Activated CD8-positive, alpha-beta memory T cell treated with anti-CD3 and anti-CD28 coated beads, Interleukin-2, amount 50 U/mL, for 24 hours (primary cell): ENCODE measurements around the gene KRTAP5-7.
"Not testable (repeated sequence)": the region's sequence is repeated elsewhere in the genome, so short reads cannot be mapped to it uniquely, and the experiment has no call there.

ENCODE experiments used
- DNase-seq: peaks from one replicate; pipeline ENCODE4 v3.0.0-alpha.2; 2020; ENCODE audit errors: extremely low read depth

KRTAP5-7 gene

GRCh38 chr11:71532036-71532610 lies 5.1 kb downstream of the KRTAP5-7 start:
- DNase-seq = no peak

DNA sequence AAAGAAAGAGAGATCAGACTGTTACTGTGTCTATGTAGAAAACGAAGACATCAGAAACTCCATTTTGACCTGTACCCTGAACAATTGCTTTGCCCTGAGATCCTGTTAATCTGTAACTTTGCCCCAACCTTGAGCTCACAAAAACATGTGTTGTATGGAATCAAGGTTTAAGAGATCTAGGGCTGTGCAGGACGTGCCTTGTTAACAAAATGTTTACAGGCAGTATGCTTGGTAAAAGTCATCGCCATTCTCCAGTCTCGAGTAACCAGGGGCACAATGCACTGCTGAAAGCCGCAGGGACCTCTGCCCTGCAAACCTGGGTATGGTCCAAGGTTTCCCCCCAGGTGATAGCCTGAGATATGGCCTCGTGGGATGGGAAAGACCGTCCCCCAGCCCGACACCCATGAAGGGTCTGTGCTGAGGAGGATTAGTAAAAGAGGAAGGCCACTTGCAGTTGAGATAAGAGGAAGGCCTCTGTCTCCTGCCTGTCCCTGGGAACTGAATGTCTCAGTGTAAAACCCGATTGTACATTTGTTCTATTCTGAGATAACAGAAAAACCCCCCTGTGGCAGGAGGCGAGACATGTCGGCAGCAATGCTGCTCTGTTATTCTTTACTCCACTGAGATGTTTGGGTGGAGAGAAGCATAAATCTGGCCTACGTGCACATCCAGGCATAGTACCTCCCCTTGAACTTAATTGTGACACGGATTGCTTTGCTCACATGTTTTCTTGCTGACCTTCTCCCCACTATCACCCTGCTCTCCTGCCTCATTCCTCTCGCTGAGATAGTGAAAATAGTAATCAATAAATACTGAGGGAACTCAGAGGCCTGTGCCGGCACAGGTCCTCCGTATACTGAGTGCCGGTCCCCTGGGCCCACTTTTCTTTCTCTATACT lies 7.9 kb downstream of the KRTAP5-7 start:
- DNase-seq = not testable (repeated sequence)

- no peak for DNase-seq
Measured at GRCh38 chr11:71535825-71536224, 8.8 kb downstream of the KRTAP5-7 start.

DNA sequence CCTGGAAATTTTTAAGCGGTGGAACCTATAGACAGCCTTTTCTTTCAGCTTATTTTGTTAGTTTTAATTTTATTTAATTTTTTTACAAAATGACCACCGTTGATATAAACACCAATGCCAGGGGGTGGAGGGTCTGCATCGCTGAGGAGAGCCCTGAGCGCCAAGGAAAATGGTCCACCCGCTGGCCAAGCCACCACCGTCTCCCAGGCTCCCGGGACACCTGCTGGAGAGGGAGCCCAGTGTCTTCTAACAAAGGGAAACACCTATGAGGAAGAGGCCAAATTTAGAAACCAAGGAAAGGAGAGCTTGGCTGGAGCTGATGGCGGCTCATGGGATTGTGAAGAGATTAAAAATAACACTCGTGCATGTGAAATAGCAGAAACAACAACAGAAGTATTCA lies 10.5 kb downstream of the KRTAP5-7 start:
- no peak for DNase-seq

DNA sequence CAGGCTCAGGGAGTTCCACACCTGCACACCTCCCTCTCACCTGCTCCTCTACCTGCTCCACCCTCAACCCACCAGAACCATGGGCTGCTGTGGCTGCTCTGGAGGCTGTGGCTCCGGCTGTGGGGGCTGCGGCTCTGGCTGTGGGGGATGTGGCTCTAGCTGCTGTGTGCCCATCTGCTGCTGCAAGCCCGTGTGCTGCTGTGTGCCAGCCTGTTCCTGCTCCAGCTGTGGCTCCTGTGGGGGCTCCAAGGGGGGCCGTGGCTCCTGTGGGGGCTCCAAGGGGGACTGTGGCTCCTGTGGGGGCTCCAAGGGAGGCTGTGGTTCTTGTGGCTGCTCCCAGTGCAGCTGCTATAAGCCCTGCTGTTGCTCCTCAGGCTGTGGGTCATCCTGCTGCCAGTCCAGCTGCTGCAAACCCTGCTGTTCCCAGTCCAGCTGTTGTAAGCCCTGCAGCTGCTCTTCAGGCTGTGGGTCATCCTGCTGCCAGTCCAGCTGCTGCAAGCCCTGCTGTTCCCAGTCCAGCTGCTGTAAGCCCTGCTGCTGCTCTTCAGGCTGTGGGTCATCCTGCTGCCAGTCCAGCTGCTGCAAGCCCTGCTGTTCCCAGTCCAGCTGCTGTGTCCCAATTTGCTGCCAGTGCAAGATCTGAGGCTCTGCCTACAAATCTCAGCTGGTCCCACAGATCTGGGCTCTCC lies 11.1 kb downstream of the KRTAP5-7 start, which contains the start of gene KRTAP5-8:
KRTAP5-8 (plus strand) TSS at position 49 of the 689 bp plus-strand sequence; CDS start at position 80, 31 bp downstream.
- DNase-seq = not testable (repeated sequence)

DNA sequence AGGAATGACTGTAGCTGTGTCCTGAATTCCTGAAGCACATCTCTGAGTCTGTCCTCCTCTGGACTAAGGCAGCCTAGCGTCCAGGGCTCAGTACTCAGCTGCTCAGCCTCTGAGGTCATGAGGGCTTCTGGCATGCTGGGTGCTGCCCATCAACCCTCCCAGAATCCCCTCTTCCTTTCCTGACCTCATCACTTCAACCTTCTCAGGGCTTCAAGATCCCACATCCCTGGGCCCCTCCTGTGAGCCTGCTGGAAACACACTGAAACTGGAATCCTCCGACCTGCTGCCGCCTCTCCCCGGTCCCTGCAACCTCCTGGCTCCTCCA lies 11.6 kb downstream of the KRTAP5-7 start:
- DNase-seq = no peak

DNA sequence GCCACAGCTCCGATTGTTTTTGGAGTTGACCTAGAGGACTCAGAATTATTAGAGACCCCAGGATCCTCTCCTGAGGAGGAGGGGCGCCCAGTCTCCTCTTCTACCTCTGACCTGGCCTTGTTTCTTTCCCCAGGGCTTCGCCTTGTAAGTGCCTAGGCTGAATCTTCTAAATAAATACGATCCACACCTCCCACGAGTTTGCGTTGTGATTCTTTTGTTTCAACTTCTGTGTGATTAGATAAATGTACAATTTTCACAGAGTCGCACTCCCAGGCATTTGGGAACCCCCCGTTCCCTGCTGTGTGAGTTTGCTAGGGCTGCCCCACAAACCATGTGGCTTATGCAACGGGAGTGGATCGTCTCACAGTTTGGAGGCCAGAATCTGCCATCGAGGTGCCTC lies 11.9 kb downstream of the KRTAP5-7 start:
- DNase-seq = no peak

- not testable (repeated sequence) for DNase-seq
Measured at GRCh38 chr11:71539971-71540370, 12.9 kb downstream of the KRTAP5-7 start.

DNA sequence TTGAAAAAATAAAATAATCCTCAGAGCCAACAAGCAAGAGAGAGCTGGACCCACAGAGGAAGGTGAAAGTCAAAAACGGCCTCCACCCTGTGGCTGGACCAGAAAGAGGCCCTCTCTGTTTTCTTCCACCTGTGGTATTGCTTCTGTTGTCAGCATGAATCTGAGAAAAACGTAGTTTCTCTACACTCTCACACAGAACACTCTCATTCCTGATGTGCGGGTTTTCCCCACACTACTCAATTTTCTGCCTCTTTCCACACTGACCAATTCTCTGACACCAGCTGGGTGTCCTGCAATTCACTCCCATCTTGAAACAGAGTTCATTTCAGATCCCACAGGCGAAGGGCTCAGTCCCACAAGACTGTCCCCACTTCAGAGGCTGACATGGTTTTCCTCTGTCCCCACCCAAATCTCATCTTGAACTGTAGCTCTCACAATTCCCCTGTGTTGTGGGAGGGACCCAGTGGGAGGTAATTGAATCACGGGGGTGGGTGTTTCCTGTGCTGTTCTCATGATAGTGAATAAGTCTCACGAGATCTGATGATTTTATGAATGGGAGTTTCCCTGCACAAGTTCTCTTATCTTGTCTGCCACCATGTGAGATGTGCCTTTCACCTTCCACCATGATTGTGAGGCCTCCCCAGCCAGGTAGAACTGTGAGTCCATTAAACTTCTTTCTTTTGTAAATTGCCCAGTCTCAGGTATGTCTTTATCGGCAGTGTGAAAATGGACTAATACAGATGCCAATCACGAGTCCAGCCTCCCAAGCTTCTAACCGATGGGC lies 13.6 kb downstream of the KRTAP5-7 start:
- DNase-seq = not testable (repeated sequence)

GRCh38 chr11:71542382-71542781 lies 15.3 kb downstream of the KRTAP5-7 start:
- DNase-seq = no peak

DNA sequence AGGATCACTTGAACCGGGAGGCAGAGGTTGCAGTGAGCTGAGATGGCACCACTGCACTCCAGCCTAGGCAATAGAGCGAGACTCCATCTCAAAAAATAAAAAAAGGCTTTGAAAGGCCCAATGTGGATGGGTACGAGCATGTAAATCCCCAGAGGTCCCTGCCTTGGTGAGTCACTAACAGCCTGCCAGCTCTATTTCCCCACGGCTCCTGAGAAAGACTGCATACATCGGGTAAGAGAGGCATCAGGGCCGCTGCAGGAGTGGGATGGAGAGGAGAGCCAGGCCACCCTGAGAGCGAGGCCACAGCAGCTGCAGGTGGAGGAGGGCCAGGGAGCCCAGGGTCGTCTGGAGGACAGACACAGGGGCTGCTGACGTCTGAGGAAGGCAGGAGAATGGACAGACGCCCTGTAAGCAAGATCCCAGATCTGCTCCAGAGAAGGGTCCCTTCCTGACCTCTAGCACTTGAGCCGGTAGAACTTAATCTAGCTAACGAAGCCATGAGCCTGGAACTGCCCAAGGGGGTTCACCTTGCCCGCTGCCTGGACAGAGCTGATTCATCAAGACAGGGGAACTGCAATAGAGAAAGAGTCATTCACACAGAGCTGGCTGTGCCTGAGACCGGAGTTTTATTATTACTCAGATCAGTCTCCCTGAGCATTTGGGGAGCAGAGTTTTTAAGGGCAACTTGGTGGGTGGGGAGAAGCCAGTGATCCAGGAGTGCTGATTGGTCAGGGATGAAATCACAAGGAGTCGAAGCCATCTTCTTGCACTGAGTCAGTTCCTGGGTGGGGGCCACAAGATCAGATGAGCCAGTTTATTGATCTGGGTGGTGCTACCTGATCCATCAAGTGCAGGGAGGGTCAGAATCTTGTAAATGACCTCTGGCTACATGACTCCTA lies 16.1 kb downstream of the KRTAP5-7 start:
- no peak for DNase-seq

DNA sequence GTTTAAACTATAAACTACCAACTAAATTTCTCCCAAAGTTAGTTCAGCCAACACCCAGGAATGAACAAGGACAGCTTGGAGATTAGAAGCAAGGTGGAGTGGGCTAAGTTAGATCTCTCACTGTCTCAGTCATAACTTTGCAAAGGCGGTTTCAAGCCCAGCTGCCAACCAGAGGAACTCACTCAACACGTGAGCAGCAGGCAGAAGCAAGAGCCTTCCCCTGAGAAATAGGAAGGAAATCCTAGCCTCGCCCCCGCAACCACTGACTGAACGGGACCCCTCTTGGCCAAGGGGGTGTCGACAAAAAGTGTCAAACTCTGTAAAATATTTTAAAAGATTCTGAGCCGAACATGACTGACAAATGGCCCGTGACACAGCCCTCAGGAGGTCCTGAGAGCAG lies 16.8 kb downstream of the KRTAP5-7 start:
- DNase-seq = no peak

- no peak for DNase-seq
Measured at GRCh38 chr11:71544525-71545214, 17.6 kb downstream of the KRTAP5-7 start.

DNA sequence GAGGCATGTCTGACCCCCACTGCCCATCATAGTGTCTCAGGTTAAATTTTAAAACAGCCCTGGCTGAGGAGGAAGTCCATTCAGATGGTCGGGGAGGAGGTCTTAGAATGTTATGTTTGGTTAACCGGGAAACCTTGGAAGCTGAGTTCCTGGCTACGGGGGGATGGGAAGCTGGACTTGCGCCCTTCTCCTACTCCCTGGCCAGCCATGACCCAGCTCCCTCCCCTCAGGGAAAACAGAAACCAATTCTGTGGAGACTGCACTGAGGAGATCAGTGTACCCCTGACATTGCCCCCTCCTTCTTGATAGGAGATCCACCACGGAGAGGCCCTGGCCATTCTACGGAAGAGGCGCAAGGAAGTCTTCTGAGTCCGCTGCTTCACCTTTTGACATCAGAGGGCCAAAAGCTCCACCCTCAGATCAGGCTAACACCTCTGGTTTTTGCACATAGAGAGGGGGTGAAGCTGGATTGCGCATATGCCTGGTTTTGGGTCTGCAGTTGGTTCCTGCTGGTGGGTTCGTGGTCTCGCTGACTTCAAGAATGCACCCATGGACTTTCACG lies 18.4 kb downstream of the KRTAP5-7 start:
- DNase-seq = no peak

GRCh38 chr11:71548120-71548519 lies 21.1 kb downstream of the KRTAP5-7 start, which contains the start of gene KRTAP5-9:
Gene KRTAP5-9 (plus strand): TSS chr11:71548420. CDS start chr11:71548658, 238 bp downstream.
- no peak for DNase-seq

DNA sequence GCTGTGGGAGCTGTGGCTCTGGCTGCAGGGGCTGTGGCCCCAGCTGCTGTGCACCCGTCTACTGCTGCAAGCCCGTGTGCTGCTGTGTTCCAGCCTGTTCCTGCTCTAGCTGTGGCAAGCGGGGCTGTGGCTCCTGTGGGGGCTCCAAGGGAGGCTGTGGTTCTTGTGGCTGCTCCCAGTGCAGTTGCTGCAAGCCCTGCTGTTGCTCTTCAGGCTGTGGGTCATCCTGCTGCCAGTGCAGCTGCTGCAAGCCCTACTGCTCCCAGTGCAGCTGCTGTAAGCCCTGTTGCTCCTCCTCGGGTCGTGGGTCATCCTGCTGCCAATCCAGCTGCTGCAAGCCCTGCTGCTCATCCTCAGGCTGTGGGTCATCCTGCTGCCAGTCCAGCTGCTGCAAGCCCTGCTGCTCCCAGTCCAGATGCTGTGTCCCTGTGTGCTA lies 21.7 kb downstream of the KRTAP5-7 start:
- no peak for DNase-seq

GRCh38 chr11:71551711-71552110 lies 24.6 kb downstream of the KRTAP5-7 start:
- no peak for DNase-seq

DNA sequence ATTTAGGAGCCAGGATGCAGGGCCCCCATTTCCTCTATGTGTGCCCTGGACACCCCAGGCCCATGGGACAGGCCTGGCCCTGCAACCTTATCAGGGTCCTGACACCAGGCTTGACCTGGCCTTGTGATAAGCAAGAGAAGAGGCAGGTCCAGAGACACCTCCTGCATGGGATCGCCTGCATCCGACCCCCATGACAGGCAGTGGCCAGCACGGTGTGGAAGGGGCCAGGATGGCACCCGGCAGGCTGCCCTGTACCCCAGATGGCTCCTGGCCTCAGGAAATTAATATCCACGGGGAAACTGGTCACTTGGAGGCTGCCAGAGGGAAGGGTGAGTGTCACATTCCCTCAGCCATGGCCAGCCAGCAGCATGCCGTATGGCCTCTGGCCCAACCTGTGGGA lies 27.9 kb downstream of the KRTAP5-7 start:
- DNase-seq = no peak

- no peak for DNase-seq
Measured at GRCh38 chr11:71555508-71555907, 28.4 kb downstream of the KRTAP5-7 start.

DNA sequence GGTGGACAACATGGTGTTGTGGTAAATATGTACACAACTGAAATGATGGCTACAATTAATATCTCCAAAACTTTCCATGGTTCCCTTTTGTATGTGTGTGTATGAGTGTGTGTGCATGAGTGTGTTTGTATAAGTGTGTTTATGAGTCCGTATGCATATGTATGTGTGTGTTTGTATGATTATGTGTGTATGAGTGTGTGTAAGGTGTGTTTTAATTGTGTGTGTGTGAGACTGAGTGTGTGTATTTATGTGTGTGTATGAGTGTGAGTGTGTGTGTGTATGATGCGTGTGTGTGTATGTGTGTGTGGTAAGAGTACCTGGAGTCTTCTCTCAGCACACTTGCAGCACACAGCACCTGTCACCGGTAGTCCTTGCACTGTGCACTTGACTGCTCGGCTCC lies 29.0 kb downstream of the KRTAP5-7 start:
- DNase-seq = no peak
